ENCODE measurements around the gene NFIX.
"Not testable (repeated sequence)": the region's sequence is repeated elsewhere in the genome, so short reads cannot be mapped to it uniquely, and the experiment has no call there.

The NFIX gene

DNA sequence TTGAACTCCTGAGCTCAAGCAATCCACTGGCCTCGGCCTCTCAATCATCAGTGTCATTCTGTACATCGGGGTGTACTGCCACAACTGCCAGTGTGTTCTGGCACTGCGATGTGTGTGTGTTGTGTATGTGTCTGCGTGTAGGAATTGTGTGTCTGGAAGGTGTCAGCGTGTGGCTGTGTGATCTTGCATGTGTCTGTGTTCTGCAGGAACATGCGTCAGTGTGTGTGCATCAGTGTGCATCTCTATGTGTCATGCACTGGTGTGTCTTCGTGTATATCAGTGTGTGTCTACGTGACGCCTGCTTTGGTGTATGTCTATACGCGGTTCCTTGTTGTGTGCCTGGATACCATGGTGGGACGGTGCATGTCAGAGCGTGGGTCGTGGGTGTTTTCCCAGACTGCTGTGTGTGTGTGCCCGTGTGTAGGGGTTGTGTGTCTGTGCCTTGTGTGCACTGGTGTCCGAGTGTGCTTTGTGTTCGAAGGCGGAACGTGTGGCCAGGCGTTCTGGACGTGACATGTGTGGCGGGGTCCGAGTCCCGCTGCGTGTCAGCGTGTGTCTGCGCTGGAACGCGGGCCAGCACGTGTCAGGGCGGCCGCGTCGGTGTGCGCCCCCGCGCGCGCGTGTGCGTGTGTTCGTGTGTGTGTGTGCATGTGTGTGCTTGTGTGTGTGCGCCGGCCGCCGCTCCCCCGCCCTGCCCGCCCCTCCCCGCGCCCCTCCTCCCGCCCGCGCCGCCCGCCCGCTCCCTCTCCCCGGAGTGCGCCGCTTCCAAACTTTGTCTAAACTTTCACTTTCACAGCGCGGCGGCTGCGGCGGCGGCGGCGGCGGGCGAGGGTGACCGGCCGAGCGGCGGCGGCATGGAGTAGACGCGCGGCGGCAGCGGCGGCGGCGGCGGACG, at the start of gene NFIX:
NFIX (plus strand) TSS at position 775 of the 895 bp plus-strand sequence. CDS start 363 bp downstream, outside the sequence.
- no peak for DNase-seq (ENCODE audit: low read depth)

DNA sequence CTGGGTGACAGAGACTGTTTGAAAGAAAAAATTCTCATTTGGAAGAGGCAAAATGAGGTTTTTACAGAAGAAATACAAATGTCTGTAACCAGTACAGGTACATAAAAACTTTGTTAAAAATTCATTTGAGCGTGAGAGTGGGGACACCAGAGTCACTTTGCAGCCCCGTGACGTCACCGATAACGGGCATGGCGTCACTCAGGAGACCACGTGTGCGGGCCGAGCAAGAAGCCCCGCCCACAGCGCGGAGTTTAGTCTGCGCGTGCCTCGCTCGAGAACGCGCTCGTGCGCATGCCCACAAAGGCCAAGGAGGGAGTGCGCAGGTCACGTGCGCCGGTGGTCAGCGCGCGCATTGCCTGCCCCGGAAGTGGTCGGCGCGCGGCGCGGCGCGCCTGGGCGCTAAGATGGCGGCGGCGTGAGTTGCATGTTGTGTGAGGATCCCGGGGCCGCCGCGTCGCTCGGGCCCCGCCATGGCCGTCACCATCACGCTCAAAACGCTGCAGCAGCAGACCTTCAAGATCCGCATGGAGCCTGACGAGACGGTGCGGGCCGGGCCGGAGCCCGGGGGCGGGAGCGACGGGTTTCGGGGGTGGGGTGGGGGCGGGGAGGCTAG, 49.7 kb upstream of the NFIX start, which contains the start of gene RAD23A:
RAD23A (plus strand) TSS at position 384 of the 613 bp plus-strand sequence; CDS start at position 471, 87 bp downstream.
- DNase-seq (ENCODE audit: low read depth) = peak; percentile 93

DNA sequence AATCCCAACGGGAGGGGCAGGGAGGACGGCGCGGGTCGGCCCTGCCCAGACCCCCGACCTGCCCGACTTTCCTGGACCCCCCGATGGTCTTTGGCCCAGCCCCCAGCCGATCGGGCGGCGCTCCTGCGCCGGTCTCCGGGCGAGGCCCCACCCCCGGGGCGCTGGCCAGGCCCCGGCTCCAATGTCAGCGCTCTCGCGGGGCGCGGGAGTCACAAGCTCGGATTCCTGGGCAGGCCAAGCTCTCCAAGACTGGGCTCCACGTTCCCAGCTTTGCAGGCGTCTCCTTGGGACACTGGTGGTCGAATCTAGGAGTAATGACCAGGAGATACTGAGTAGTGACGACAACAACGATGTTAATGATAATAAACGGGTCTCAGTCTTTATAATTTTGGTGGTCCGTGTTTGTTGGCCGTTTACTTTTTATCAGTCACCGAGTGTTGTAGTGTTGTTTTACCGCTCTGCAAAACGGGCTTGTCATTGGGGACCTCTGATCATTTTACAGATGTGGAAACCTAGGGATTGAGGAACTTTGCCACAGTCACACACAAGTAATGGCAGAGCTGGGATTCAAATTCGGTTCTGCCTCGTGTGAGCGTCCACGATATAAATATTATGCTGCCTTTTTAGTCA, 49.1 kb upstream of the NFIX start:
- no peak for DNase-seq (ENCODE audit: low read depth)

DNA sequence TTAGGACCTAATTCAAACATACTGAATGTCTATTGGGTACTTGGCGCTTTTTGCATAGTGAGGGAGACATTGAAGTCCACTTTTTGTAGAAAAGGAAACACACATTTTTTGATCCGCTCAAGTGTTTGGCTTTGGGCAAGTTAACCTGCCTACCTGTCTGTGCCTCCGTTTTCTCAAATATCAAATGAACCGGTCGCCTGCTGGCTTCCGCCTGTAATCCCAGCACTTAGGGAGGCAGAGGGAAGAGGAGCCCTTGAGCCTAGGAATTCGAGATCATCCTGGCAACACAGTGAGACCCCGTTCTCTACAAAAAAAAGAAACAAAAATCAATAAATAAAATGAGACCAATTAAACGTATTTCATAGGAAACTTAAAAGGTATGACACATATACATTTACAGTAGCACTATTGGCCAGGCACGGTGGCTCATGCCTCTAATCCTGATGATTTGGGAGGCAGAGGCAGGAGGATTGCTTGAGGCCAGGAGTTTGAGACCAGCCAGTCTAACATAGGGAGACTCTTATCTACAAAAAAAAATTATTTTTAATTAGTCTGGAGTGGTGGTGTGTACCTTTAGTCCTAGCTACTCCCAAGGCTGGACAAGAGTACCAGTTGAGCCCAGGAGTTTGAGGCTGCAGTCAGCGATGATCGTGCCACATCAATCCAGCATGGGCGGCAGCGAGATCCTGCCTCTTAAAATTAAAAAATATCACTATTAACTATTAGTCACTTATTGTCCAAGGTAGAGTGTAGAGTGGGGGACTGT, 48.4 kb upstream of the NFIX start:
- DNase-seq (ENCODE audit: low read depth) = no peak

DNA sequence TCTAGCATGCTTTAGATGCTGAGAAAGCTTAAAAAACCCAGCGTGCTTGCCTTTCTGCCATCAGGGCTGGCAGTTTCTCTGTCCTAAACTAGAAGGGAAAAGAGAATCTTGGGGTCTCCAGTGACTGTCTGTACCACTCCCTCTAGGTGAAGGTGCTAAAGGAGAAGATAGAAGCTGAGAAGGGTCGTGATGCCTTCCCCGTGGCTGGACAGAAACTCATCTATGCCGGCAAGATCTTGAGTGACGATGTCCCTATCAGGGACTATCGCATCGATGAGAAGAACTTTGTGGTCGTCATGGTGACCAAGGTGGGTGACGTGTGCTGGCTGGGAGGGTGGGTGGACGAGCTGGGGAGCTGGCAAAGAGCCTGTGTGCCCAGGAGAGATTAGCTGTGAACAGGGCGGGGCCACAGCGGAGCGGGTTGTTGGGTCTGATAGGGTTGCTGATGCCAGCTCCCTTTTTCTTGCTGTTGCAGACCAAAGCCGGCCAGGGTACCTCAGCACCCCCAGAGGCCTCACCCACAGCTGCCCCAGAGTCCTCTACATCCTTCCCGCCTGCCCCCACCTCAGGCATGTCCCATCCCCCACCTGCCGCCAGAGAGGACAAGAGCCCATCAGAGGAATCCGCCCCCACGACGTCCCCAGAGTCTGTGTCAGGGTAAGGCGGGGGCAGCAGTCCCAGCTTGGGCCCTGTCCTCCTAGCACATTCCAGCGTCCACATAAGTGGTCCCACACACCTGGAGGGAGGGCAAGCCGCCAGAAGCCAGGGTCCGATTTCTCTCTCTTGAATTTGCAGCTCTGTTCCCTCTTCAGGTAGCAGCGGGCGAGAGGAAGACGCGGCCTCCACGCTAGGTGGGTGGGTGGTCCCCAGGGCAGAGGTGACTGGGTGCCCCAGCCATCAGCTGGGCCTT, 47.3 kb upstream of the NFIX start:
- no peak for DNase-seq (ENCODE audit: low read depth)

DNA sequence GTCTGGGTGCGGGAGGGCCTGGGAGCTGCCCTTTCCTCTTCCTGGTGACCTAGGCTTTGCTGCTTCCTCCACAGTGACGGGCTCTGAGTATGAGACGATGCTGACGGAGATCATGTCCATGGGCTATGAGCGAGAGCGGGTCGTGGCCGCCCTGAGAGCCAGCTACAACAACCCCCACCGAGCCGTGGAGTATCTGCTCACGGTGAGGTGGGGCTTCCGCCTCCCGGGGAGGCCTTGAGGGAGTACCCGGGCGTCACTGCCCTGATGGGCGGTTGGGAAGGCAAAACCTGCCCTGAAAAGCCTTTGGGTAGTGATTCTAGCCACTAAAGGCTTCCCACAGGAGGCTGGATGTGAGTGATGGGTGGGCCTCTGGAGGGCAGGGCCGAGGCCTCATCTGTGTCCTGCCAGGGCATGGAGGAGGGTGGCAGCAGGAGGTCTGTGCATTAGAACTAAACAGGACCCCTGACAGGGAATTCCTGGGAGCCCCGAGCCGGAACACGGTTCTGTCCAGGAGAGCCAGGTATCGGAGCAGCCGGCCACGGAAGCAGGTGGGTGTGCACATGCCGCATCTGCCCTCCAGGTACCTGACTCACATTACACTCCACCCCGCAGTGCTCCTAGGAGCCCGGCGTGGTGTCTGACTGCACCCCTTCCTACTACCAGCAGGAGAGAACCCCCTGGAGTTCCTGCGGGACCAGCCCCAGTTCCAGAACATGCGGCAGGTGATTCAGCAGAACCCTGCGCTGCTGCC, 46.5 kb upstream of the NFIX start:
- DNase-seq (ENCODE audit: low read depth) = no peak

DNA sequence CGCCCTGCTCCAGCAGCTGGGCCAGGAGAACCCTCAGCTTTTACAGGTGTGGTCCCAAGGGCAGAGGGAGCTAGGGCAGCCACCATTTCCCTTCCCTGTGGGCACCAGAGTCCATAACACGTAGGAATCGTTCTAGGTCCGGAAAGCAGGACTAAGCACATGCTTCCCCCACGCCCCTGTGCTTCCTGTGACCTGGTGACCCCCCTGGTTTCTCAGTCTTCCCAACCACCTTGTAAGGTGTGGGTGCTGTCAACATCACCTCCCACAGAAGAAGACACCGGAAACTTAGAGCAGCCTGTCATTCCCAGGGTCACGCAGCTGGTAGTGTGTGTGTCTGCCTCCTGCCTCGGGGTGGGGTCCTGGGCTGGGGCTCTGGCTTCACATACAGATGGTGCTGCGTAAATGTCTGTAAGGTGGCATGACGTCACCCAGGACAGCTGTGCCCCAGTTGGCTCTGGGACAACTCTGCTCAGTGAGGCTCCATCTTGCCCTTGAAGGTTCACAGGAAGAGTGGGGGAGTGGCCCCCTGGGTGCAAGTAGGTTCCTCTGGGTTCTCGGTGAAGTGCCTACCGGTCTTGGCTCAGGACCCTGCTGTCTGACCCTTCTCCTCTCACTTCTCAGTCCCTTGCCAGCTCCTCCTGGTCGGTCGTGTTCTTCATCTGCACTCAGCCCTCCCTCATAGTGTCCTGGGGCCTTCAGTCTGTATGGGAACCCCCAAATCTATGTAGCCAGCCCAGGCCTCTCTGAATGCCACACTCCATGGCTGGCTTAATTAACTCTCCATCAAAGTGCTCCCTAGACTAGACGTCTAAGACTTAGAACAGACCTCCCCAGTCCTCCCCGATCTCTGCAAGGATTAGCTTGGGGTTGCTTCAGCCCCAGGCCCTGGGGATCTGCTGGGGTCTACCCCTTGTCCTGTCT, 45.7 kb upstream of the NFIX start:
- no peak for DNase-seq (ENCODE audit: low read depth)

DNA sequence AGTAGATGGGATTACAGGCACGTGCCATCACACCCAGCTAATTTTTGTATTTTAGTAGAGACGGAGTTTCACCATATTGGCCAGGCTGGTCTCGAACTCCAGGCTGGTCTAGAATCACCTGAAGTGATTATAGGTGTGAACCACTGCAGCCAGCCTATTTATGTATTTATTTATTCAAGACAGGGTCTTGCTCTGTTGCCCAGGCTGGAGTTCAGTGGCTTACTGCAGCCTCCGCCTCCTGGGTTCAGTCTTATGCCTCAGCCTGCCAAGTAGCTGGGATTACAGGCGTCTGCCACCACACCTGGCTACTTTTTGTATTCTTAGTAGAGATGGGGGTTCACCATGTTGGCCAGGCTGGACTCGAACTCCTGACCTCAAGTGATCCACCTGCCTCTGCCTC, 43.2 kb upstream of the NFIX start:
- DNase-seq (ENCODE audit: low read depth) = not testable (repeated sequence)

DNA sequence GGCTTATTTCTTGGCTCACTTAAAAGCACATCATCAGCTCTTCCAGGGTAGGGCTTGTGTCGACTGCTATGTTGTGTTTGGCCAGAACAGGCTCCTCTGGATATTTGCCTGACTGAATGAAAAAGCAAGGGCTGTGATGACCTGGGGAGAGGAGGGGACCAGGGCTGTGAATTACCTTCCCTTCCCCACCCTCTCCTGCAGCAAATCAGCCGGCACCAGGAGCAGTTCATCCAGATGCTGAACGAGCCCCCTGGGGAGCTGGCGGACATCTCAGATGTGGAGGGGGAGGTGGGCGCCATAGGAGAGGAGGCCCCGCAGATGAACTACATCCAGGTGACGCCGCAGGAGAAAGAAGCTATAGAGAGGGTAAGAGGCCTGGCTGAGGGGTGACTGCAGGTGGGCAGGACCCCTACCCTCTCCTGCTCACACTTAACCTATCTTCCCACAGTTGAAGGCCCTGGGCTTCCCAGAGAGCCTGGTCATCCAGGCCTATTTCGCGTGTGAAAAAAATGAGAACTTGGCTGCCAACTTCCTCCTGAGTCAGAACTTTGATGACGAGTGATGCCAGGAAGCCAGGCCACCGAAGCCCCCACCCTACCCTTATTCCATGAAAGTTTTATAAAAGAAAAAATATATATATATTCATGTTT, 42.7 kb upstream of the NFIX start:
- no peak for DNase-seq (ENCODE audit: low read depth)

DNA sequence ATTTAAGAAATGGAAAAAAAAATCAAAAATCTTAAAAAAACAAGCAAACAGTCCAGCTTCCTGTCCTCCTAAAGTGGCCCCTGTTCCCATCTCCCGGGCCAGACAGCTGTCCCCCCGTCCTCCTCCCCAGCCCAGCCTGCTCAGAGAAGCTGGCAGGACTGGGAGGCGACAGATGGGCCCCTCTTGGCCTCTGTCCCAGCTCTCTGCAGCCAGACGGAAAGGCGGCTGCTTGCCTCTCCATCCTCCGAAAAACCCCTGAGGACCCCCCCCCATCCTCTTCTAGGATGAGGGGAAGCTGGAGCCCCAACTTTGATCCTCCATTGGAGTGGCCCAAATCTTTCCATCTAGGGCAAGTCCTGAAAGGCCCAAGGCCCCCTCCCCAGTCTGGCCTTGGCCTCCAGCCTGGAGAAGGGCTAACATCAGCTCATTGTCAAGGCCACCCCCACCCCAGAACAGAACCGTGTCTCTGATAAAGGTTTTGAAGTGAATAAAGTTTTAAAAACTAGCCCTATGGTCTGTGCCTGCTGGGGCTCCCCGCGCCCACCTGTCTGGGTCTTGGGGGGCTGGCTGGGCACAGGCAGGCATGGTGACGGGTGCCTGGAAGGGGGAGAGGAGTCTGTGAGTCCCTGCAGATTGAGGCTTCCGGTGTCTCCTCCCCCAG, 42.0 kb upstream of the NFIX start:
- DNase-seq (ENCODE audit: low read depth) = no peak

DNA sequence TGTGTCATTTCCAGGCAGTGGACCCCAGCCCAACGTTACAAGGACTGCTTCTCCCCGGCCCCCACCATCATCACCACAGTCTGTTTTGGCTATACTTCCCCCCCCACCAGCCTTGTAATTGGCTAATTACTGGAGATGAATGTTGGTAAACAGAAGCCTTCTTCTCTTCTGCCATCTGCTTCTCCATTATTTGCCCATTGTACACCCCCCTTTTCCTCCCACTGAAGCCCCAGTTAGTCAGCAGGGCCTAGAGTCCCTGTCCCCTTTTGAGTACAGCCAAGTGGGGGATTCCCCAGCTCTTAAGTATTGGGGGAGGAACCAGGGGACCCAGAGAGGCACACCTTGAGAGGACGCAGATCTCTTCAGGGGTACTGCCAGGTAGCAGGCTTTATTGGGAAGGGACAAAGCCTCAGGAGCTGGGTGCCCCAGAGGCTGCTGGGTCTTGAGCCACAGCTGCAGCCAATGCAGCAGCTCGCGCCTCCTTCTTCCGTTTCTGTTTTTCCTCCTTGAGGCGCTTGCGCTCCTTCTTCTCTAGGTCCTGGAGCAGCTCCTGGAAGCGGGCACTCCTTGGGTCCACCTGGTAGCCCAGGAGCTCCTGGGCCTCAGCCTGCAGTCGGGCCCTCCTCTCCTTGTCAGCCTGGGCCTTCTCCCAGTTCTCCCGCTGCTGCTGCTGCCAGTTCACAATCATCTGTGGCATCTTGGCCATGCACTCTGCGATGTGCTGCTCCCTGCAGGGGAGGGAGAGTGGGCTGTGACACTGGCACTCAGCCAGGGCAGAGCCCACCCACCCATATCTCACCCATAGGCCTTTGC, 41.3 kb upstream of the NFIX start:
- no peak for DNase-seq (ENCODE audit: low read depth)

DNA sequence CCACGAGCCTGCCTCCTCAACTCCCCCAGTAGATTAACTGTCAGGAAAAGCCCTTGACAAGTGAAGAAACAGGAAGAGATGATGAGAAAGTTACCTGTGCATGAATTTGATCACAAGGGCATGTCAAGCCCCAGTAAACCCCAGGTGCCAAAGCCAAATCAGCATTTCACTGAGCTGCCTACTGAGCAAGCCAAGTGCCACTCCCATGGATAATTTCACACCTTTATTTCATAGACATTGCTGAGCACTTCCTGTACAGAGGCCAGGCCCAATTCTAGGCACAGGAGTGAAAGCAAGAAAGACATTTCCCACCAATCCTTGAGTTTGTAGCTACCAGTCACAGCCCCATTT, 40.7 kb upstream of the NFIX start:
- no peak for DNase-seq (ENCODE audit: low read depth)

DNA sequence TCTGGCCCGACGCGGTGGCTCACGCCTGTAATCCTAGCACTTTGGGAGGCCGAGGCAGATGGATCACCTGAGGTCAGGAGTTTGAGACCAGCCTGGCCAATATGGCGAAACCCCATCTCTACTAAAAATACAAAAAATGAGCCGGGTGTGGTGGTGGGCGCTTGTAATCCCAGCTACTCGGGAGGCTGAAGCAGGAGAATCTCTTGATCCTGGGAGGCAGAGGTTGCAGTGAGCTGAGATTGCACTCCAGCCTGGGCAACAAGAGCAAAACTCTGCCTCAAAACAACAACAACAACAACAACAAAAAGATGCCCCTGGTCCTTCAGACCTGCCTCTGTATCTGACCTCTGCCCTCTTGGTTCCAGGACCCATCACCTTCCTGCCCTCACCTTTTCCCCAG, 39.7 kb upstream of the NFIX start:
- DNase-seq (ENCODE audit: low read depth) = not testable (repeated sequence)

DNA sequence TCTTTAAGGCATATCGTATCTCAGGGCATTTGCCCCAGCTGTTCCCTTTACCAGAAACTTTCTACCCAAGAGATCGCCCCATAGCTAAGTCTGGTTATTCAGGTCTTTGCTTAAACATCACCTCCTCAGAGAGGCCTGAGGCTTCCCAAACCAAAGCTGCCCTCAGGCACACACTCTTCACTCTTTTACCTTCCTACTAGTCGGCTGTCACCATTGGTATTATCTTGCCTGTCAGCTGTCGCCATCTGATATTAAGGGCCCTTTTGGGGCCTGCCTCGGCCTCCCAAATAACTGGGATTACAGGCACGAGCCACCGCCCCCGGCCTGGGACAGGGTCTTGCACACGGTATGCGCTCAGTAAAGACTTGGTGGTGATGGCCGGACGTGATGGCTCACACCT, 39.3 kb upstream of the NFIX start:
- DNase-seq (ENCODE audit: low read depth) = no peak

DNA sequence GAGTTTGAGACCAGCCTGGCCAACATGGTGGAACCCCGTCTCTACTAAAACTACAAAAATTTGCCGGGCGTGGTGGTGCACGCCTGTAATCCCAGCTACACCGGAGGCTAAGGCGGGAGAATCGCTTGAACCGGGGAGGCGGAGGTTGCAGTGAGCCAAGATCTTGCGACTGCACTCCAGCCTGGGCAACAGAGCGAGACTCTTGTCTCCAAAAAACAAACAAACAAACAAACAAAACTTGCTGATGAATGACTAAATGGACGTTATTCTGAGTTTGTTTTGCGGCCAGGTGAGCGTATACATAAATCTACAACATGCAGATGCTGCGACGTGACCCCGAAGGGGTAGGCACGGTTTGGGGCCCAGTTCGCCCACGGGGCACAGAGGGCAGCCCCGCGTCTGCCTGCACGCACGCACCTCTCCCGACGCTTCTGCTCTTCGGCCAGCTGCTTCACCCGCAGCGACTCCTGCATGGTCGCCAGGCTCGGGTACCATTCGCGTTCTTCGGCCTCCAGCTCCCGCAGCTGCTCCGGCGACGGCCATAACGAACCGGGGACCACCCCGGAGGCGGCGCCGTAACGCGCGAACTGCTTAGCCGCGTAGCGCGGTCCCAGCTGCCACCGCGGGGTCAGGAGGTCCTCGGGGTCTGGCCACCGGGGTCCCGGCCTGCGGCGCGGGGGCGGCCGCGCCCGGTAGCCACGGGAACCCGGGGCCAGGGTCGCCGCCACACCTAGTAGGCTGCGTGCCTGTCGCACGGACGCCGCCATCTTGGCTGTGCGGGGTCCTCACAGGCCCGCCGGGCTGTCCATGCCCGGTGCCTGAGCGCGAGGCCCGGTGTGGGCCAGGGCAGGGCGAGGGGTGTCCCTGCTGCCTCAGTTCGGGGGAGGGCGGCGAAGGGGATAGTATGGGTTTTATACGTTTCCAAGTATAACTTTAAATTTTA, 38.6 kb upstream of the NFIX start, which contains the start of gene GADD45GIP1:
GADD45GIP1 (minus strand) TSS at position 778 of the 943 bp plus-strand sequence; CDS start at position 767, 11 bp downstream.
- no peak for DNase-seq (ENCODE audit: low read depth)

DNA sequence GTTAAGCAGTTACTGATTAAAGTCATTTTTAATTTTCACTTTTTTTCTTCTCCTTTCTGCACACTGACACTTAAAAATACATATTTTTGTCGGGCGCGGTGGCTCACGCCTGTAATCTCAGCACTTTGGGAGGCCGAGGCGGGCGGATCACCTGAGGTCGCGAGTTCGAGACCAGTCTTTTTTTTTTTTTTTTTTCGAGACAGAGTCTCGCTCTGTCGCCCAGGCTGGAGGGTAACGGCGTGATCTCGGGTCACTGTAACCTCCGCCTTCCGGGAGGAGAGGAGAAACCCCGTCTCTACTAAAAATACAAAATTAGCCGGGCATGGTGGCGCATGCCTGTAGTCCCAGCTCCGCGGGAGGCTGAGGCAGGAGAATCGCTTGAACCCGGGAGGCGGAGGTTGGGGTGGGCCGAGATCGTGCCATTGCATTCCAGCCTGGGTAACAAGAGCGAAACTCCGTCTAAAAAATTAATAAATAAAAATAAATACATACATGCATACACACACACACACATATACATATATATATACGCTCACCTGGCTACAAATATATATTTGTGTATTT, 37.8 kb upstream of the NFIX start:
- not testable (repeated sequence) for DNase-seq (ENCODE audit: low read depth)
